ENCODE data around the gene BAG5.

Gene BAG5

DNA sequence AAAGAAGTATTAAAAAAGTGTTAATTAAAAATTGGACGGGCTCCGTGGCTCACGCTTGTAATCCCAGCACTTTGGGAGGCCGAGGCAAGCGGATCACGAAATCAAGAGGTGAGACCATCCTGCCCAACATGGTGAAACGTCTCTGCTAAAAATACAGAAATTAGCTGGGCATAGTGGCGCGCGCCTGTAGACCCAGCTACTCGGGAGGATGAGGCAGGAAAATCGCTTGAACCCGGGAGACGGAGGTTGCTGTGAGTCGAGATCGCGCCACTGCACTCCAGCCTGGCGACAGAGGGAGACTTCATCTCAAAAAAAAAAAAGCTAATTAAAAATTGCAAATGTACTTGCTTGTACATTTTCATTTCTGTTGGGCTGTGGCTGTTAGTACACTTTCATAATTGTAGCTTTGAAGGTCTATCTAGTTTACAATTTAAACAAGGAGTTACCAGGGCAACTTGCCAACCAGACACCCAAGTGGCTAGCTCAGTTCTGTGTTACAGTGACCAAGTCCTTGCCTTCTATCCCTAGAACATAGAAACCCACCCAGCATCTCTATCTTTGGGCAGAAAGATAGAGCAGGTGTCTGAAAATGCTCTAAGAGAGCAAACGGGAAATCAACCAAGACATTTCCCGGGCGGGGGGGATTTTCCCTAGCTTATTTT lies 1.5 kb upstream of the BAG5 start:
- DNase-seq = no peak

DNA sequence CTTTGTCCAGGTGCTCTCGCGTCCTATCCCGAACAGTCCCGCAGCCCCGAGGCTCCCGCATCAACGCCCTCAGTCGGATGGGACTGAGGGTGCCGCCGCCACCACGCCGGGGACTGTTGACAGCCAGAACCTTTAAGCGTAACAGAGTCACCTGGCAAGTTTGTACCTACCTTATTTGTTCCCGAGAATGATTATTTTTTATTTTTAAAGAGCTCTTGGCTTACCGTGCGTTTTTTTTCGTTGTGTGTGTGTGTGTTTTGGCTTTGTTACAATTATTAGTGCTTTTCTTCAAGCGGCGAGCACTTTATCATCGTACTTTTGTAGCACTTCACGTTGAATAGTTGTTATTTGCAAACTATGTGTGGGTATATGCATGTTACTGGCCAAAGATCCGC lies 766 bp upstream of the BAG5 start:
- no peak for DNase-seq

- no peak for DNase-seq
These were observed 353 bp downstream of the BAG5 start for GRCh38 chr14:103562179-103562428.

- DNase-seq = no peak
These were observed 877 bp downstream of the BAG5 start for GRCh38 chr14:103561381-103562178.

GRCh38 chr14:103560691-103561090 lies 1.8 kb downstream of the BAG5 start:
- DNase-seq = no peak

GRCh38 chr14:103559766-103560165 lies 2.7 kb downstream of the BAG5 start:
- DNase-seq = no peak

- DNase-seq = no peak
These were observed 4.2 kb downstream of the BAG5 start for GRCh38 chr14:103558071-103558882.

DNA sequence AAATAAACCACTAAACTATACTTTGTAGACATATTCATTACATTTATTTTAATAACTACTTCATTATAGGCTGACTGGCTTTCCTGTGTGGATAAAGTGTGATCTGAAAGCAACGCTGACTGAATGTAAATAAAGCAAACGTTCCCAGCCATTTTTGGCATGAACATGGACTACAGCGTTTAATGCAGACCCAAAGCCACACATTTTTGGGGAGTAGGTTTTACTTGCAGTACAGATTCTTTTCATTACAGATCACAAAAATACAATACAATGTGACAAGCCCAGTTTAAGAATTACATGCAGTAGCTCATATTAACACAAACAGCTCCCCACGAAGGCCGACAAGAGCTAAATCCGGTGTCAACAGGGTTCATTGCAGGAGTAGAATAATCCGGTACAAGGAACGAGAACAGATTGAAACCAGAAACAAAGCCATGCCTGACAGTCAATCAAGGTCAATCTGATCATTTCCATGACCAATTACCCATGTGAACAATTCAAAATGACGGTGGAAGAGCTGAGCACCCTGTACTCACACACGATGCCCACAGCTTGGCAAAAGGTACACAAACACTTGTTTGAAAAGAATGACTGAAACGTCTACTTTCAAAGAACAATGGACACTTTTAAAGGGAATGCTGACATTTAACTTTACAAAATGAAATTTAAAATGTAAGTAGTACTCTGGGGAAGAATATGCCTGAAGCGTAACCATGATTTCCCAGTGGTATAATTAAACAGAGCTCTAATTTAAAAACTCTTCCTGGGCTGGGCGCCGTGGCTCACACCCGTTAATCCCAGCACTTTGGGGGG lies 5.3 kb downstream of the BAG5 start:
- DNase-seq = no peak

GRCh38 chr14:103555559-103556337 lies 6.7 kb downstream of the BAG5 start:
- no peak for DNase-seq

DNA sequence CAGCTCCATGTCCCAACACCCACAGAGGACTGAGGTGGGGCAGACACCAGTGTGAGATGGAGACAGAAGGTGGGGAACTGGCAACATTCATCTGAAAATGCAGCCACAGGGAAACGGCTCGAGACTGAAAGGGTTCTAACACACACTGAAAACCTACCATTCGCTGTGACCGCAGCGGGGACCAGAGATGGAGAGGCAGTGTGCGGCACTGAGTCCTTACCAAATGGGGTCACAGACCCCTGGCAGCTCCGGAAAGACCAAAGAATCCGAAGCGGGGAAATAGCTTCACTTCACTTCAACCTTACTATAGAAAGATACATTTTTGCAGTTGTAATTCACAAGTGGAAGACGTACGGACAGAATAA lies 9.6 kb downstream of the BAG5 start:
- no peak for DNase-seq

DNA sequence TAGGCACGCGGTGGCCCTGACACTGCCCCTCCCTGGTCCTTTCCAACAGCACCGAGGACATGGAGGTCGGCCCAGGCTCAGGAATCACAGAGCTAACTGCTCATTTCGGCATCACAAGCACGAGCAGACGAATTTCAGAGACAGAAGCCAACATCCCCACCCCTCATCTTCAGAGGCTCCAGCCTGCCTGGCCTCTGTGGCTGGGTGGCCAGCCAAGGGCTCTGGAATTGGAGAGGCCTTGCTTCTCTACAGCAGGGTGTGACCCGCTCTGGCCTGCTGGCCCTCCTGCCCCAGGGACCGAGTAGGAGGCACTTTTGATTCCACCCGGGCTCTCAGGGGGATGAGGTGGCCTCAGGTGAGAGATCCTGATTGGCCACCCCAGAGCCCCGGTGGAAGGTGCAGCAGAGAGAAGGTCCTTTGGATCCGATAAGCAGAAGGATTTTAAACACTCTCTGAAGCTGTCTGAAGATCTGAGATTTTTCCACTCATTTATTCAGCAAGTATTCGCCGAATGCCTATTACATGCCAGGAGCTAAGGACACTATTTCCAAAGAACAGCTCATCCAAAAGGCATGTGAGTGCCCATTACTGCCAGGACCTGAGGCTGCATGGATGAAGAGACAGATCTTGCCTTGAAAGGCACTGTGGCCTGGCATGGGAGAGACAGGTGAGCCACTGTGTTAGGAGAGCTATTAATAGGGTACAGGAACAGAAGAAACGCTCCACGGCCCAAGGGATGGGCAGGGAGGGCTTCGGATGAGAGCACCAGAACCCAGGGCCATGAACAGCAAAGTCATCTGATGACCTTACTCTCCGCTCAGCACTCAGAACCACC lies 10.2 kb downstream of the BAG5 start:
- DNase-seq = no peak

GRCh38 chr14:103551338-103551762 lies 11.1 kb downstream of the BAG5 start:
- no peak for DNase-seq

- no peak for DNase-seq
These were observed 11.8 kb downstream of the BAG5 start for GRCh38 chr14:103550451-103551337.

- no peak for DNase-seq
These were observed 12.8 kb downstream of the BAG5 start for GRCh38 chr14:103549361-103550311.

GRCh38 chr14:103548463-103549351 lies 13.8 kb downstream of the BAG5 start:
- no peak for DNase-seq

DNA sequence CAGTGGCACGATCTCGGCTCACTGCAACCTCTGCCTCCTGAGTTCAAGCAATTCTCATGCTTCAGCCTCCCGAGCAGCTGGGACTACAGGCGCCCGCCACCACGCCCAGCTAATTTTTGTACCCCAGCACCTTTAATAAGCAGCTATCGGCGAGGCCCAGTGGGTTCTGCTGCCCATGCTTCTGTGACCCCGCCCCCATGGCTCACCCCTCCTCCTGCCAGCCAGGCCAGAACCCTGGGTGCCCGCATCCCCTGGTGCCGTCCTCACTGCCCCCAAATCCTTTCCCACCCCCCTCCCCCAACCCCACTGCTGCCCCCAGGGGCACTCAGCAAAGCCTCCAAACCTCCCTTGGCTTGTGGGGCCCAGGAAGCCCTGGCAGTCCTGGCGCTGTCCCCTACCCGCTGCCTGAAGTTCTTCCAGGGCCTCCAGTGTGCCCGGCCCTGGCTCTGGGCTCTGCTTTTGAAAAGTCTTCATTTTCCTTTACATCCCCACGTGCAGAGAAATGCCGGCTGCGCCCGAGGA lies 14.5 kb downstream of the BAG5 start:
- DNase-seq = no peak

- no peak for DNase-seq
These were observed 15.0 kb downstream of the BAG5 start for GRCh38 chr14:103547455-103547940.
